Parathyroid adenoma (tissue), 2 donors: ENCODE data around the gene RAC3.

Source experiments
- H2AFZ ChIP-seq: fragments of 300-600 bp; sonication (generic); one replicate; pipeline ENCODE4 v1.7.0; 2017; ENCODE audit warnings: antibody characterized with exemption, mild to moderate bottlenecking
- H3K27ac ChIP-seq: fragments of 300-600 bp; sonication (generic); one replicate; pipeline ENCODE4 v1.7.0; 2017
- H3K27me3 ChIP-seq: fragments of 300-600 bp; sonication (generic); one replicate; pipeline ENCODE4 v1.7.0; 2017; ENCODE audit warnings: low read length; ENCODE audit not compliant: control insufficient read depth, insufficient read depth
- H3K36me3 ChIP-seq: fragments of 300-600 bp; sonication (generic); one replicate; pipeline ENCODE4 v1.7.0; 2017; ENCODE audit warnings: low read length; ENCODE audit not compliant: control insufficient read depth, insufficient read depth
- H3K4me1 ChIP-seq: fragments of 300-600 bp; sonication (generic); one replicate; pipeline ENCODE4 v1.7.0; 2017; ENCODE audit warnings: control low read depth
- H3K4me2 ChIP-seq: fragments of 300-600 bp; sonication (generic); one replicate; pipeline ENCODE4 v1.7.0; 2017; ENCODE audit warnings: low read length
- H3K4me3 ChIP-seq: fragments of 300-600 bp; sonication (generic); one replicate; pipeline ENCODE4 v1.7.0; 2017; ENCODE audit warnings: low read depth, low read length
- H3K79me2 ChIP-seq: fragments of 300-600 bp; sonication (generic); one replicate; pipeline ENCODE4 v1.7.0; 2017; ENCODE audit warnings: control low read depth
- H3K9ac ChIP-seq: fragments of 300-600 bp; sonication (generic); one replicate; pipeline ENCODE4 v1.7.0; 2017; ENCODE audit warnings: mild to moderate bottlenecking
- H3K9me3 ChIP-seq: fragments of 300-600 bp; sonication (generic); one replicate; pipeline ENCODE4 v1.7.0; 2017; ENCODE audit warnings: low read length; ENCODE audit not compliant: control insufficient read depth
- CTCF ChIP-seq: fragments of 300-600 bp; sonication (generic); IDR thresholded peaks from one replicate; pipeline ENCODE4 v1.7.0; 2017; ENCODE audit warnings: antibody characterized with exemption, mild to moderate bottlenecking
- donor health status: primary hyperparathyroidism.

Gene RAC3

GRCh38 chr17:82012640-82013295, 18.7 kb upstream of the RAC3 start:
- H3K27ac ChIP-seq, result no peak overlapping the region

GRCh38 chr17:82013341-82013740, 18.1 kb upstream of the RAC3 start:
- H3K36me3 ChIP-seq, result no peaks in the 10 kb centered on the region
- no peak overlapping the region for H3K4me3 ChIP-seq
- H3K4me2 ChIP-seq, result no peak overlapping the region
- H3K27me3 ChIP-seq, result no peaks in the 10 kb centered on the region
- TF ChIP-seq CTCF, result no peak
- no peak overlapping the region for H2AFZ ChIP-seq
- no peak overlapping the region for H3K27ac ChIP-seq
- no peaks in the 10 kb centered on the region for H3K4me1 ChIP-seq
- H3K9ac ChIP-seq, result no peak overlapping the region
- H3K79me2 ChIP-seq, result no peaks in the 10 kb centered on the region
- H3K9me3 ChIP-seq, result no peaks in the 10 kb centered on the region

More at GRCh38 chr17:82012640-82013295, 18.7 kb upstream of the RAC3 start:
- no peaks in the 10 kb centered on the region for H3K27me3 ChIP-seq
- no peaks in the 10 kb centered on the region for H3K79me2 ChIP-seq
- no peak overlapping the region for H2AFZ ChIP-seq
- H3K4me3 ChIP-seq, result no peak overlapping the region
- no peaks in the 10 kb centered on the region for H3K36me3 ChIP-seq
- no peak for TF ChIP-seq CTCF
- H3K9ac ChIP-seq, result no peak overlapping the region
- H3K4me2 ChIP-seq, result no peak overlapping the region
- no peaks in the 10 kb centered on the region for H3K9me3 ChIP-seq
- H3K4me1 ChIP-seq, result no peaks in the 10 kb centered on the region

GRCh38 chr17:82013772-82014321, 17.6 kb upstream of the RAC3 start:
- H3K4me3 ChIP-seq, result no peak overlapping the region
- H3K79me2 ChIP-seq, result no peaks in the 10 kb centered on the region
- H3K9me3 ChIP-seq, result no peaks in the 10 kb centered on the region
- H3K27me3 ChIP-seq, result no peaks in the 10 kb centered on the region
- no peaks in the 10 kb centered on the region for H3K4me1 ChIP-seq
- TF ChIP-seq CTCF, result no peak
- no peak overlapping the region for H3K4me2 ChIP-seq
- H2AFZ ChIP-seq, result no peak overlapping the region
- H3K36me3 ChIP-seq, result no peaks in the 10 kb centered on the region
- H3K27ac ChIP-seq, result no peak overlapping the region
- H3K9ac ChIP-seq, result no peak overlapping the region

GRCh38 chr17:82014432-82014831, 17.0 kb upstream of the RAC3 start:
- Histone ChIP-seq H3K36me3 (no peaks in the 10 kb centered on the region), H3K4me3 (no peak overlapping the region), H3K27ac (no peak overlapping the region)

More at GRCh38 chr17:82014432-82014831, 17.0 kb upstream of the RAC3 start:
- Histone ChIP-seq H3K9me3 (no peaks in the 10 kb centered on the region), H3K27me3 (no peaks in the 10 kb centered on the region), H3K79me2 (no peaks in the 10 kb centered on the region), H3K4me1 (no peaks in the 10 kb centered on the region), H2AFZ (no peak overlapping the region), H3K4me2 (no peak overlapping the region), H3K9ac (no peak overlapping the region)
- no peak for TF ChIP-seq CTCF
